Right lung (tissue), 5 donors: Measurements from ENCODE around the gene AQR. TPM values are rescaled to one million over a fixed set of nuclear protein-coding genes. Genes with fewer than 3 reads are reported as not detected.
"Not testable (repeated sequence)": the region's sequence is repeated elsewhere in the genome, so short reads cannot be mapped to it uniquely, and the experiment has no call there.

ENCODE experiments used
- DNase-seq, 2 donors: peaks; one replicate each; pipeline ENCODE4 v3.0.0-alpha.2; 2013
- polyA plus RNA-seq, 5 donors: library from polyadenylated mRNA; unstranded; fragments of 120-200 nt; gene quantifications; one replicate each; pipeline versions ENCODE4 v1.2.1 to v1.2.3, GENCODE V29; 2013; ENCODE audit warnings: inconsistent platforms in 1 of 5, low replicate concordance in 1 of 5; ENCODE audit not compliant: insufficient read length in 5 of 5, insufficient read depth in 1 of 5

Gene AQR
- polyA plus RNA-seq, 5 donors: 35.2 to 53.4 (median 45.5) TPM

DNA sequence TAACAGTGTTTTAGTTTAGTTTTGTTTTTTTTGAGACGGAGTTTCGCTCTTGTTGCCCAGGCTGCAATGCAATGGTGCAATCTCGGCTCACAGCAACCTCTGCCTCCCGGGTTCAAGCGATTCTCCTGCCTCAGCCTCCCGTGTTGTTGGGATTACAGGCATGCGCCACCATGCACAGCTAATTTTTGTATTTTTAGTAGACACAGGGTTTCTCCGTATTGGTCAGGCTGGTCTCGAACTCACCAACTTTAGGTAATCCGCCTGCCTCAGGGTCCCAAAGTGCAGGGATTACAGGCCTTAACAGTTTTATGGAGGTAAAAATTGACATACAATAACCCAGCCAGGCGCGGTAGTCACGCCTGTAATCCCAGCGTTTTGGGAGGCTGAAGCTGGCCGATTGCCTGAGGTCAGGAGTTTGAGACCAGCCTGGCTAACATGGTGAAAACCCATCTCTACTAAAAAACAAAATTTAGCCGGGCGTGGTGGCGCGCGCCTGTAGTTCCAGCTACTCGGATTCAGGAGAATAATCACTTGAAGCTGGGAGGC, 629 bp upstream of the AQR start:
- DNase-seq: not testable (repeated sequence)

DNA sequence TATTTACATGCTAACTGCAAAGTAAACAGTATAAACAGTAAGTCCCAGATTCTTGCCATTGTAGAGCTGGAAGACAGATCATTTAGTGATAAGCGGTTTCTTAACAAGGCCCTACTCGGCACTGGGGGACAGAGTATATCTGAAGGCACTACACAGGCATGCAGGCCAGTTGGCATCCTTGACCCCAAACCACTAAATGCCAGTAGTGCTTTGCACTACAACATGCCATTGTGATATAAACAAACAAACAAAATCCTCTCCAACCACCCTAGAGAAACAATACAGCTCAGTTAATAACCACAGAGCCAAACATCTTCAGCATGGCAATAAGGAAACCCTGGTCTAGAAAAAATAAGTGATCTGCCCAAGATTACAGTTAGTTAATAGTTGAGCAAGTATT, 5.3 kb downstream of the AQR start:
- DNase-seq: no peak

DNA sequence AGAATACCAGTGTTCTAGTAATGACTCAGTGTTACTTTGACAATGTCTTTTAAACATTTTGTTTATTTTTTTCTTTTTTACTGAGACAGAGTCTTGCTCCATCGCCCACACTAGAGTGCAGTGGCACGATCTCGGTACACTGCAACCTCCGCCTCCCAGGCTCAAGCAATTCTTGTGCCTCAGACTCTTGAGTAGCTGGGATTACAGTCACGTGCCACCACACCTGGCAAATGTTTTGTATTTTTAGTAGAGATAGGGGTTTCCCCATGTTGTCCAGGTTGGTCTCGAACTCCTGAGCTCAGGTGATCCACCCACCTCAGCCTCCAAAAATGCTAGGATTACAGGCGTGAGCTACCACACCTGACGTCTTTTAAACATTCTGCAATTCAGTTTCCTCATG, 15.7 kb downstream of the AQR start:
- DNase-seq: no peak

DNA sequence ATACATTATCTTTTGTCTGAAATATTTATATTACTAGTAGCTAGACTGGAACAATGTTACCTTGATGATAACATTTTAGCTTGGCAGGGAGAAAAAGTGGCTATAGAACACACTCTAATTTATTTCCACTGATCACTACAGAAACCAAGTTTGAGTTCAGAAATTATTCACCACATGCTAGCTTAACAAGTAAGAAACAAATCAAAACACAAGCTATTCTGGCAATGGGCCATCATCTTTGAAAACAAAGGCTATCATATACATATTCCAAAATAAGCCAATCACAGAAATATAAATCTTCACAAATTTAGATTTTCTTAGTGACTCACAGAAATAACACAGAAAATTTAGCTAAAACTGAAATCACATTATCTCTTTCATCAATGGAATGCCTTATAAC, 17.1 kb downstream of the AQR start:
- no peak for DNase-seq

DNA sequence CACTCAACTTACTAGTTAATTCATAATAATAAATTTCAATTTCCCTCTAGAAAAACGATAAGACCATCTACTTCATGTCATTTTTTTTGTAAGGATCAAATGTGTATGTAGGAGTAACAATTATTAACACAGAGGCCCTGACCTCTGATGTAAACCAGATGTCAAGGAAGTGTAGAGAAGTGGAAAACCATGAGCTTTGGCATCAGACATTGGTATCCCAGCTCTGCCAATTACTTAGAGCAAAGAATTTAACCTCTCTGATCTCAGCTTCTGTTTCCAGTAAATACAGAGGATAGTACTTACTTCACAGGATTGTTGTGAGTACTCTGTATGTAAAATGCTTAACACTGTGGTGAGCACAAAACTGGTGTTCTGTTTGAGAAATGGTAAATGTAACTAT, 17.5 kb downstream of the AQR start:
- DNase-seq: peak in 1 of 2 donors; percentile 8

DNA sequence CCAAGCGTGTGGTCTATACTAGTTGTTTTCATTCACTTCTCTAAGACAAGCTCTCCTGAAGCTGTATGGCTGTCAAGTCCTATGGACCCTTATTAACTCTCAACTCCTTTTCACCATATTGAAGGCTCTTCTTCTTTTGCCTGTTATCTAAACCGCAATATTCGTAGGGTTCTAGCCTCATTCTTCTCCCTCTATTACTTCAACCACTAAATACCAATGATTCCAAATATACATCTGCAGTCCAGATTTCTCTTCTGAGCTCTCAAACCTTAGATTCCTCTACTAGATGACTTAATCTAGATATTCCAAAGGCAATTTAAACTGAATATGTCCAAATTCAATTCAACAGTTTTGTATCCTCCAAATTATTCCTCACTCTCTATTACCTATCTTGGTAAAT, 24.6 kb downstream of the AQR start:
- DNase-seq: no peak

DNA sequence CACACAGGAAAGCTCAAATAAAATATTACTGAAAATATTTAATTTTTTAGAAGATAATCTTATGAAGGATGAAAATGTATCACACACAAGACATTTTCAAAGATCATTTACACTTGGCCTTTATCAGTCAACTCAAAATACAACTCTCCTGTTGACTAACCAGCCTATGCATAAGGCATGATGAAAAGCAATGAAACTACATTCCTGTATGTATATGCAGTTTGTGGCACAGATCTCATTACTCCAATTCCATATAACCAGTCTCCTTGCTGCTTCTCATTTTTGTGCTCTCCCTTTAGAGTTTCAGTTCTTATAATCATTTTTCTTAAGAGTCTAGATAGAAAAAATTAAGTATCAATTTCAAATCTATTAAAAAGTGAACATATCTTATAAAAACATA, 25.8 kb downstream of the AQR start:
- no peak for DNase-seq

DNA sequence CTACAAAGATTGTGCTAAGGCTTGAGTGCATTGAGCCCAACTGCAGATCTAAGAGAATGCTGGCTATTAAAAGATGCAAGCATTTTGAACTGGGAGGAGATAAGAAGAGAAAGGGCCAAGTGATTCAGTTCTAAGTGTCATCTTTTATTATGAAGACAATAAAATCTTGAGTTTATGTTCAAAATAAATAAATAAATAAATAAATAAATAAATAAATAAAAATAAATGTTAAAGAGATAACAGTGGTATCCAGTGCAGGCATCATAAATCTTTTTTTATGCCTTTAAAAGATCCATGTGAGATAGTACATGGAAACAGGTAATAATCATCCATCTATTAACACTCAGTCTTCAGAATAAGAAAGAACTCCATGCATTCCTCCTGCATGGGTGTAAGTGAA, 26.3 kb downstream of the AQR start:
- DNase-seq: not testable (repeated sequence)

DNA sequence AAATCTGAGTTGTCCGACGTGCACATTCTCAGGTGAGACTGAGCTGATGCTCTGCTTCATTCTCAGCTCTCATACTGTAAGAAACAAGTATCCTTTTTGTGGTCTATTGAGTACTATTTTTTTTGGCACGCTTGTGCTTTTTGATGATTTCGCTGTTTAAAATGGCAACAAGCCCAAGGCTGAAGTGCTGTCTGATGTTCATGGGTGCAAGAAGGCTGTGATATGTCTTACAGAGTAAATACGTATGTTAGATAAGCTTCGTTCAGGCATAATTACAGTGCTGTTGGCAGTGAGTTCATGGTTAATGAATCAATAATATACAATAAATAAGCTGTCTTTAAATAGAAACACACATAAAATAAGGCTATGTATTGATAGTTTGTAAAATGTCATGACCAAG, 27.2 kb downstream of the AQR start:
- peak; percentile 52 to 54 for DNase-seq

DNA sequence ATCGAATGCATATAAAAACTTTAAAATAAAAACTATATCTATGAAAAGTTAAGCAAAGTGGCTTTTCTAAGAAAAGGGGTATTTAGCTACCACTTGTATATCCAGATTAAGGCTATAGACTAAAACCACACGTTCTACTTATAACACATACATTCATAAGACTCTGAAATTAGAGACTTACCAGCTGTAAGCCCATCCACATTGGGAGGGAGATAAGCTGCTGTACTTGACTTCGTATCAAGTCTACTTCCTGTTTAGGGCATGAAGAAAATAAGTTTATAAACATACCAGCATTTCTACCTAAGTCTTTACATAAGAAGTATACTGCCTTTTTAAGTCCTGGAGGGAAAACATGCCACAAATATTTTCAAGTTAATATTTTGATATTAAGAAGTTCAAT, 27.7 kb downstream of the AQR start:
- DNase-seq: no peak

DNA sequence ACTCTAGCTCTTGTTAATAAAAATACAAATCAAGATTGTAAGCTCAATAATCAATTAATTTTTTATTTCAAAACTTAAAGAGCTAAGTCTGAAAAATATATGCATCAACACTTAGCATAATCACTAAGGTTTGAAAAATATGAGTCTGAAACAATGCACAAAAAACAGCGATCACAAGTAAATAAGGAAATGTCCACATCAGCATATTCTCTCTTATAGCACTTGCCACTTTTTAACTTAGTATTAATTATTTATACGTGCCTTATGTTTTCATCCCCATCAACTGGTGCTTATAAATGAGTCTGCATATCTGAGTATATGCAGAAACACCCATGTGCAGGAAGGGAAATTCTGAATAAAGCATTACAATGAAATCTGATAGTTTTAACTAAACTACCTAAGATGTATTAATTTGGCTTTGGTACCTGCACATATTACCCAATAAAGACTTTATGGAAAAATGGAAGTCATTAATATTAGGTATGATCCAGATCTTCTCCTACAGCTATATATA, 28.3 kb downstream of the AQR start:
- DNase-seq: no peak

DNA sequence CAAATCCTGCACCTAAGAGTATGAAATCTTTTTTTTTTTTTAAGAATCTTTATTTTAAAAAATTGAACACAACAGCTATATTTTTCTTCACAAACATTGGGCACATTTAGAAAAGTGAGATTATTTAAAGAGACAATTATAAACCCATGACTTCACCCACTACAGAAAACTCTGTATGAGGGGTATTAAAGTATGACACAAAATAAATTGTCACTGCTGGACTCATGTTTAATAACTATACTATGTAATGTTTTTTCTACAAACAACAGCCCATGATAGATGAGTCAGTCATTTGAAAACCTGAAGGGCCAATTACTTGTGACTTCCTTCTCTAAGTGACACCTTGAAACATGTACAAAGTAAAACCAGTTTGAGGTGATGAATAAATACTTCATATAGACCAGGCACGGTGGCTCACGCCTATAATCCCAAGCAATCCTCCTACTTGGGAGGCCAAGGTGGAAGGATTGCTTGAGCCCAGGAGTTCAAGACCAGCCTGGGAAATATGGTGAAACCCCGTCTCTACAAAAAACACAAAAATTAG, 36.0 kb downstream of the AQR start:
- DNase-seq: no peak

DNA sequence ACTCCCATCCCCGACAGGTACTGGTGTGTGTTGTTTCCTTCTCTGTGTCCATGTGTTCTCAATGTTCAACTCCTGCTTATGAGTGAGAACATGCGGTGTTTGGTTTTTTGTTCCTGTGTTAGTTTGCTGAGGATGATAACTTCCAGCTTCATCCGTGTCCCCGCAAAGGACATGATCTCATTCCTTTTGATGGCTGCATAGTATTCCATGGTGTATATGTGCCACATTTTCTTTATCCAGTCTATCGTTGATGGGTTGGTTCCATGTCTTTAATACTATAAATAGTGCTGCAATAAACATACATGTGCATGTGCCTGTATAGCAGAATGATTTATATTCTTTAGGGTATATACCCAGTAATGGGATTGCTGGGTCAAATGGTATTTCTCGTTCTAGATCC, 41.2 kb downstream of the AQR start:
- DNase-seq: not testable (repeated sequence)

DNA sequence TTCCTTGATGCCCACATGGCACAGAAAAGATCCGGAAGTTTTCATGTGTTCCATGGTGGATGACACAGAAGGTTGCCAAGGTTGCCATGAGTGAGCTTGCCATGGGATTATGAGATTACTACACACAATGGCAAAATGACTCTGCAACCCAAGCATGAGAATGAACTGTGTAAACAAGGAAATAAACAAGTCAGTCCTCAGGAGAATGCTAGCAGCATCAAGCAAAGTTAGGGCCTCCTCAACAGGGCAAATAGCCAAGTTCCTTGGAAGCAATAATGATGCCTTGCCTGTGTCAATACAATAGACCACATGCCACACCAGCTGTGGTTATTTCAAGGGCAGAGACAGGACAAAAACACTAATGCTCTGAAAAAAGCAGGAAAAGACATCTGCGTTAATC, 41.8 kb downstream of the AQR start:
- DNase-seq: no peak

DNA sequence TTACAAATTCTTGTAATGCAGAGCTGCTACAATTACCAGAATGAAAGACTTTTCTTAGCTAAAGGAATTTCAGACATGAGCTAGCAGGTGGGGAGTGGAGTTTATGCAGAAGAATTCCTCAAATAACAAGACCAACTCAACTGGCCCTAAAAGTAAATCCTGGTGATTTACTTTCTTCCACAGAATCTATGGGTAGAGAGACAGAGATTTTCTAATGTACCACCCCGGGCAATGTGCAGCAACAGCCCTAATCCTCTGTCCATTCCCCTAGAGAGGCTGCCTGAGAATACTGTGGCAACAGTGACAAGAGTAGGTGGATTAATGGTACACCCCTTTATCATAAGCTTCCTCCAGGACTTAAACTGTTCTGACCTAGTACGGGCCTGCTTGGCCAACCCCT, 55.2 kb downstream of the AQR start:
- no peak for DNase-seq

DNA sequence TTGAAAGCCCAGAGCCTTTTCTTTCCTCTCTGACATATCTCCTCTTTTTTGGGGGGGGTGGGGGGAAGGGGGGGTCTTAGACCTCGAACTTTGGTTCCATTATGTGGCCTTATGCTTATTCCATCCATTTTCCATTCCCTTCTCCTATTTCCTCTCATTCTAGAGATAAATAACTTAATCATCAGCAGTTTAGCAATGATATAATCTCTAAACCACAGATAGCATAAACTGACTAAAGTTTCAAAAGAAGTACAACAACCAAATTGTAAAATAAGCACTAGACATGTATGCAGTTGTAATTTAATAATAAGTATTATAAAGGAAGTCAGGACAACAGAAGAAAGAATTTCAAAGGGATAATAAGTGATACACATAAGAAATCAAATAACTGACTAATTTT, 64.5 kb downstream of the AQR start:
- no peak for DNase-seq

DNA sequence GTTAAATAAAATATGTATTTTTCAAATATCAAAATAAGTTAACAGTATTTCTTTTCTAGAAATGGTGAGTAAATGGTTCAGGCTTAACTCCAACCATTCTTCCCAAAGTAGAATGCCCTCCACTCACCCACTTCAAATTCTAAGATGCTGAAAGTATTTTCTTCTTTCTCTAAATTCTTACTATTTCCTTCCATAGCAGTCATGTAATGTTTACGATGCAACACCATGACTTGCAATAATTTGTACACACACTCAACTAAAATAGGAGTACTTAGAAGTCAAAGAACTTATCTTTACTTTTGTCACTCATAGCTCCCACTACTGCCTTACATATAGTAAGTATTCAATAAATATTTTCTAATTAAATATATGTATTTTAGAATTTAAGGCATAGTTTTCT, 65.0 kb downstream of the AQR start:
- no peak for DNase-seq

DNA sequence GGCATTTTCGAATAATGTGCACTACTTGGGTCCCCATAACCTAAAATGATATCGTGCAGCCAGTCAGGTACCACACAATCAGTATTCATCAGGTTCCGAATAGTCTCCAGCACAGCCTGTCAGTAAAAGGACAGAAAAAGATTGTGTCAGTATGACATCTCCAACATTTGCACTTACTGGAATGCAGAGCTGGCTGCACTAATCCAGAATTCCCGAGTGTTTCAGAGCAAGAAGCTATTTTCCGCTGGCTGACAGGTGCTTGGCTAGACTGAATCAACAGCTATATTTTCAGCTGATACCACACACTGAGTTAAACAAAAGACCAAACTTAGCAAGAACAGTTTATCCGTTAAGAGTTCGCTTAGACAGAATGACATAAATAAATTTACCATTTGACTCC, 68.8 kb downstream of the AQR start:
- DNase-seq: no peak

DNA sequence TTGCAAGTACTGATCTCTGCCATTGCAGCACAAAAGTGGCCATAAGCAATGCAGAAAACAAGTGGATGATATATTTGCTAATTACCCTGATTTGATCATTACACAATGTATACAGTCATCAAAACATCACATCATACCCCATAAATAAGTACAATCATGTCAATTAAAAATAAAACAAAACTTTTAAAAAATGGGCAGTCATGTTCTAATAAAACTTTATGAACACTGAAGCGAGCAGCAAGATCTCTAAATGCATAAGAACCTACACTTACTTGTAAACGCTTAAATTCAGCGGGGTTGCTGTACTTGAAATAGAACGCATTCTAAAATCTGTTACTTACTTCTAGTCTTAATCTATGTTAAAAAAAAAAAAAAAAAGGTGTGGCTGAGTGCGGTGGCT, 73.4 kb downstream of the AQR start:
- DNase-seq: no peak

DNA sequence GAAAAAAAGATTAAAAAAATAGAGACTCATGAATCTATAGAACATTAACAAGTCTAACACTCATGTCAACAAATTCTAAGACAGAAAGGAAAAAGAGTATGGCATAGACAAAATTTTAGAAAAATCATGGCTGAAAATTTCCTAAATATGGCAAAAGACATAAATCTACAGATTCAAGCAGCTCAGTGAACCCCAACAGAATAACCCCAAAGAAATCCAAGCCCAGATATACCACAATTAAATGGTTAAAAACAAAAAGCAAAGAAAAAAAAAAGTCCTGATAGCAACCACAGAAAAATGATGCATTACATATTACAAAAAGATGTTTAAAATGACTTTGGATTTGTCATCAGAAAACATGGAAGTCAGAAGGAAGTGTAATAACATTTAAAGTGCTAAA, 75.6 kb downstream of the AQR start:
- no peak for DNase-seq

DNA sequence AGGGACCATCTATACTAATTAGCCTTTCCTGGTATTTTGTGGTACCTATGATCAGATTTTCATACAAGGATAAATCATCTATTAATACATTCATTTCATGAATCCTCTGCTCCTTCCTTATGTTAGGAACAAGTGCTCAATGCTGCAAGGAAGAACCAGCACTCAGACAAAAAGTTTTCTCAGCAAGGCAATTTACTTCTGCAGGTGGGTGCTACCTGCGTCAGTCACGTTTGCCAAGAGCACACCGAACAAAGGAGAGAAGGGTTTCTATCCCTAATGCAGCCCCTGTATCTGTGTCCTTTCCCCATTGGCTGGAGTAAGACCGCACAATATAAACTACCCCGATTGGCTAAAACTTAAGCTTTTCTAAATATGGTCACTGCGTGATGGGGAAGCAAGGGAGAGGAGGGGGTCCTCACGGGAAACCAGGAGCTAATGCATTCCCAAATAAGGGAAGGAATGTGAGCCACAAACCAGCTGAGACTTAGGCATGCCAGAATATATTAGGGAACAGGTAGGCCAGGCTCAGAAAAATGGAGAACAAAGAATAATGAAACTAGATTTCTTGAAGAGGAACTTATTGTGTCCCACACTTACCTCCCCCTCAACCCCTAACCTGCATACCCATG, 76.5 kb downstream of the AQR start:
- DNase-seq: no peak

DNA sequence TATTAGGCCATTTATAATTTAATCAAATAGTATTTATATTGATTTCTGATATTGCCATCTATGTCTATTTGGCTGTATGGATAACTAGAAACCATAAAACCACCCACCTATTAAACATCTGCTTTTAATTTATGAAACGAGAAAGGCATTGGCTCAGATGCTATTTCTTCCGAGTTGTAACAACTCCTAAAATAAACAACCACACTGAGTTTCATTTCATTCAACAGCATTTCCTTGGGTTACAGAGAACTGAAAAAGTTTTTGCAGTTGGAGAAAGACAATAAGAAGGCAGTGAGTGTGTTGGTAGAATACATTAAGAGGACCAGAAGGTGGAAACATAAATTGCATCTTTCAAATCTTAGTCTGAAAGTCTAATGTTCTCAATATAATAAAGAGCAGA, 79.1 kb downstream of the AQR start:
- DNase-seq: no peak

DNA sequence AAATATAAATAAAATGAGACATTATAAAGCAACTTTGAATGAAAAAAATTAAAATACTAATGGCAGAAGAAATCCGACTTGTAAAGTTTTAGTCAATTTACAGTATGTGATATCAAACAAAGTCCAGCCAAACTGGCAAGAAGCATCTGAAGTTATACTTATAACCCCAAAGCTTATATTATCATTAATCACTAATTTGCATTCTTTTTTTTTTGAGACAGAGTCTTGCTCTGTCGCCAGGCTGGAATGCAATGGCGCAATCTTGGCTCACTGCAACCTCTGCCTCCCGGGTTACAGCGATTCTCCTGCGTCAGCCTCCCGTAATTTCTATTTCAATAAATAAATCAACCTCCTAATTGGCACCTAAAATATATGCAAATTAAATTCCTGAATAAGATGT, 80.1 kb downstream of the AQR start:
- DNase-seq: peak; percentile 31 to 44

DNA sequence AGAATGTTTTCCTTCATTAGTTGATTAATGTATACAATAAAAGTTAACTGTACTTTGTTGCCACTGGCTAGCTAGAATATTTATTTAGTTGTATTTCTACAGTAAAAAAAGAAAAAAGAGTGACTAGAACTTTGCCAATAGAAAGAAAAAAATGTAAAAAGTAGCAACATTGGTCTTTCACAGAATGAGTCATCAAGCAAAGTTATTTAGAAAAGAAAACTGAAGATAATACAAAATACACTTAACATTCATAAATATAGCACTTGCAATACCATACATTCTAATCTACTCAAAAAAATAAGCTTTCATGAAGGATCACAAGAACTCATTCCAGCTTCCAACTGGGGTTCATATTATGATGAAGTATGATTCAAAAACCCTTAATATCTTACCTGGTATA, 83.4 kb downstream of the AQR start:
- DNase-seq: no peak
